ENCODE results near the gene RNF19B.
A peak's percentile ranks its signal among the peaks of the same experiment; 100 is the strongest.

Gene RNF19B

GRCh38 chr1:33000427-33001026 lies 35.9 kb upstream of the RNF19B start:
- no peak for DNase-seq (ENCODE audit: low read depth in 1 of 2, low spot score in 1 of 2)
- H3K27me3 ChIP-seq (ENCODE audit: insufficient read depth, poor library complexity, severe bottlenecking), result no peaks in the 10 kb centered on the region

GRCh38 chr1:32998997-32999396 lies 34.4 kb upstream of the RNF19B start:
- Histone ChIP-seq H3K27ac (replicated peaks) (peak overlapping the region; percentile 58), H3K27me3 (ENCODE audit: insufficient read depth, poor library complexity, severe bottlenecking) (no peaks in the 10 kb centered on the region), H3K4me3 (replicated peaks; ENCODE audit: insufficient read depth, low read length) (no peak overlapping the region)
- no peak for TF ChIP-seq SPI1 (IDR thresholded peaks at IDR 0.05; ENCODE audit: borderline replicate concordance, low read depth)
- TF ChIP-seq, protein P1, sequence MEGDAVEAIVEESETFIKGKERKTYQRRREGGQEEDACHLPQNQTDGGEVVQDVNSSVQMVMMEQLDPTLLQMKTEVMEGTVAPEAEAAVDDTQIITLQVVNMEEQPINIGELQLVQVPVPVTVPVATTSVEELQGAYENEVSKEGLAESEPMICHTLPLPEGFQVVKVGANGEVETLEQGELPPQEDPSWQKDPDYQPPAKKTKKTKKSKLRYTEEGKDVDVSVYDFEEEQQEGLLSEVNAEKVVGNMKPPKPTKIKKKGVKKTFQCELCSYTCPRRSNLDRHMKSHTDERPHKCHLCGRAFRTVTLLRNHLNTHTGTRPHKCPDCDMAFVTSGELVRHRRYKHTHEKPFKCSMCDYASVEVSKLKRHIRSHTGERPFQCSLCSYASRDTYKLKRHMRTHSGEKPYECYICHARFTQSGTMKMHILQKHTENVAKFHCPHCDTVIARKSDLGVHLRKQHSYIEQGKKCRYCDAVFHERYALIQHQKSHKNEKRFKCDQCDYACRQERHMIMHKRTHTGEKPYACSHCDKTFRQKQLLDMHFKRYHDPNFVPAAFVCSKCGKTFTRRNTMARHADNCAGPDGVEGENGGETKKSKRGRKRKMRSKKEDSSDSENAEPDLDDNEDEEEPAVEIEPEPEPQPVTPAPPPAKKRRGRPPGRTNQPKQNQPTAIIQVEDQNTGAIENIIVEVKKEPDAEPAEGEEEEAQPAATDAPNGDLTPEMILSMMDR (IDR thresholded peaks at IDR 0.05; ENCODE audit: insufficient read depth, low read length), result no peak
- TF ChIP-seq, protein P2, sequence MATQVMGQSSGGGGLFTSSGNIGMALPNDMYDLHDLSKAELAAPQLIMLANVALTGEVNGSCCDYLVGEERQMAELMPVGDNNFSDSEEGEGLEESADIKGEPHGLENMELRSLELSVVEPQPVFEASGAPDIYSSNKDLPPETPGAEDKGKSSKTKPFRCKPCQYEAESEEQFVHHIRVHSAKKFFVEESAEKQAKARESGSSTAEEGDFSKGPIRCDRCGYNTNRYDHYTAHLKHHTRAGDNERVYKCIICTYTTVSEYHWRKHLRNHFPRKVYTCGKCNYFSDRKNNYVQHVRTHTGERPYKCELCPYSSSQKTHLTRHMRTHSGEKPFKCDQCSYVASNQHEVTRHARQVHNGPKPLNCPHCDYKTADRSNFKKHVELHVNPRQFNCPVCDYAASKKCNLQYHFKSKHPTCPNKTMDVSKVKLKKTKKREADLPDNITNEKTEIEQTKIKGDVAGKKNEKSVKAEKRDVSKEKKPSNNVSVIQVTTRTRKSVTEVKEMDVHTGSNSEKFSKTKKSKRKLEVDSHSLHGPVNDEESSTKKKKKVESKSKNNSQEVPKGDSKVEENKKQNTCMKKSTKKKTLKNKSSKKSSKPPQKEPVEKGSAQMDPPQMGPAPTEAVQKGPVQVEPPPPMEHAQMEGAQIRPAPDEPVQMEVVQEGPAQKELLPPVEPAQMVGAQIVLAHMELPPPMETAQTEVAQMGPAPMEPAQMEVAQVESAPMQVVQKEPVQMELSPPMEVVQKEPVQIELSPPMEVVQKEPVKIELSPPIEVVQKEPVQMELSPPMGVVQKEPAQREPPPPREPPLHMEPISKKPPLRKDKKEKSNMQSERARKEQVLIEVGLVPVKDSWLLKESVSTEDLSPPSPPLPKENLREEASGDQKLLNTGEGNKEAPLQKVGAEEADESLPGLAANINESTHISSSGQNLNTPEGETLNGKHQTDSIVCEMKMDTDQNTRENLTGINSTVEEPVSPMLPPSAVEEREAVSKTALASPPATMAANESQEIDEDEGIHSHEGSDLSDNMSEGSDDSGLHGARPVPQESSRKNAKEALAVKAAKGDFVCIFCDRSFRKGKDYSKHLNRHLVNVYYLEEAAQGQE (IDR thresholded peaks at IDR 0.05; ENCODE audit: insufficient replicate concordance, low read depth), result no peak
- TF ChIP-seq POLR2AphosphoS5 (IDR thresholded peaks at IDR 0.05; ENCODE audit: low read depth), result no peak
- no peak for TF ChIP-seq GABPA (IDR thresholded peaks at IDR 0.05; ENCODE audit: low read depth)
- DNase-seq (ENCODE audit: low read depth in 1 of 2, low spot score in 1 of 2), result no peak

More at GRCh38 chr1:33000427-33001026, 35.9 kb upstream of the RNF19B start:
- Histone ChIP-seq H3K27ac (replicated peaks) (no peak overlapping the region; the same call in 1 of the 2 replicates), H3K4me3 (replicated peaks; ENCODE audit: insufficient read depth, low read length) (no peak overlapping the region)
- TF ChIP-seq, protein P1 (IDR thresholded peaks at IDR 0.05; ENCODE audit: insufficient read depth, low read length), result no peak
- peak; percentile 35; the same call in 1 of the 2 replicates for TF ChIP-seq POLR2AphosphoS5 (IDR thresholded peaks at IDR 0.05; ENCODE audit: low read depth)

GRCh38 chr1:32998064-32998463 lies 33.5 kb upstream of the RNF19B start:
- H3K27ac ChIP-seq (replicated peaks), result peak overlapping the region; percentile 58
- TF ChIP-seq SPI1 (IDR thresholded peaks at IDR 0.05; ENCODE audit: borderline replicate concordance, low read depth), result peak; percentile 53; the same call in 1 of the 2 replicates
- TF ChIP-seq, protein P2 (IDR thresholded peaks at IDR 0.05; ENCODE audit: insufficient replicate concordance, low read depth), result no peak
- no peaks in the 10 kb centered on the region for H3K27me3 ChIP-seq (ENCODE audit: insufficient read depth, poor library complexity, severe bottlenecking)
- no peak overlapping the region for H3K4me3 ChIP-seq (replicated peaks; ENCODE audit: insufficient read depth, low read length)
- DNase-seq (ENCODE audit: low read depth in 1 of 2, low spot score in 1 of 2), result peak in 1 of 2 experiments; percentile 66

DNA sequence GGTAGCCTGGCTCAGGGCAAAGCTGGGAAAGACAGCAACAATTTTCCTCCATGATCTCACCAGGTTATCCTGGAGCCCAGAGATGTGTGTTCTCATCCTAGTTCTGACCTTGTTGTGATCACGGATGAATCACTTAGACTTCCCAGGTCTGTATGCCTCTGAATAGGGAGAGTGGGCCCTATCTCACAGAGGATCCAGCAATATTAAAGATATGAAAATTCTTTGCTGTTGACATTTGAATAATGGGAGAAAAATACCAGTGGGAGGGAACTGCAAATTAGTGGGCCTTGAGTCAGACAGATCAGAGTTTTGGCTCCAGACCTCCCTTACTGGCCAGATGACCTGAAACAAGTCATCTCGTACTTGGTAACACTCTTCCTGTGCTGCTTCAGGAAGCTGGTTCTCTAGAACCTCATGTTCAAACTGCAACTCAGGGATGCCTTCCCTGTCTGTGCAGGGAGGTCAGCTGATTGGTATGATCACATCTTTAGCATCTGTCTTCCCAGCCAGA lies 32.8 kb upstream of the RNF19B start:
- Histone ChIP-seq H3K27me3 (ENCODE audit: insufficient read depth, poor library complexity, severe bottlenecking) (no peaks in the 10 kb centered on the region), H3K27ac (replicated peaks) (peak overlapping the region; percentile 58), H3K4me3 (replicated peaks; ENCODE audit: insufficient read depth, low read length) (no peak overlapping the region)
- DNase-seq (ENCODE audit: low read depth in 1 of 2, low spot score in 1 of 2), result no peak
- TF ChIP-seq GABPA (IDR thresholded peaks at IDR 0.05; ENCODE audit: low read depth) (no peak), SPI1 (IDR thresholded peaks at IDR 0.05; ENCODE audit: borderline replicate concordance, low read depth) (no peak), POLR2AphosphoS5 (IDR thresholded peaks at IDR 0.05; ENCODE audit: low read depth) (no peak; the same call in 1 of the 2 replicates)
- TF ChIP-seq, protein P2 (IDR thresholded peaks at IDR 0.05; ENCODE audit: insufficient replicate concordance, low read depth), result no peak
- TF ChIP-seq, protein P1 (IDR thresholded peaks at IDR 0.05; ENCODE audit: insufficient read depth, low read length), result no peak

Measured in HL-60 (cell line).